ENCODE data around the gene COL5A1.

Gene COL5A1

DNA sequence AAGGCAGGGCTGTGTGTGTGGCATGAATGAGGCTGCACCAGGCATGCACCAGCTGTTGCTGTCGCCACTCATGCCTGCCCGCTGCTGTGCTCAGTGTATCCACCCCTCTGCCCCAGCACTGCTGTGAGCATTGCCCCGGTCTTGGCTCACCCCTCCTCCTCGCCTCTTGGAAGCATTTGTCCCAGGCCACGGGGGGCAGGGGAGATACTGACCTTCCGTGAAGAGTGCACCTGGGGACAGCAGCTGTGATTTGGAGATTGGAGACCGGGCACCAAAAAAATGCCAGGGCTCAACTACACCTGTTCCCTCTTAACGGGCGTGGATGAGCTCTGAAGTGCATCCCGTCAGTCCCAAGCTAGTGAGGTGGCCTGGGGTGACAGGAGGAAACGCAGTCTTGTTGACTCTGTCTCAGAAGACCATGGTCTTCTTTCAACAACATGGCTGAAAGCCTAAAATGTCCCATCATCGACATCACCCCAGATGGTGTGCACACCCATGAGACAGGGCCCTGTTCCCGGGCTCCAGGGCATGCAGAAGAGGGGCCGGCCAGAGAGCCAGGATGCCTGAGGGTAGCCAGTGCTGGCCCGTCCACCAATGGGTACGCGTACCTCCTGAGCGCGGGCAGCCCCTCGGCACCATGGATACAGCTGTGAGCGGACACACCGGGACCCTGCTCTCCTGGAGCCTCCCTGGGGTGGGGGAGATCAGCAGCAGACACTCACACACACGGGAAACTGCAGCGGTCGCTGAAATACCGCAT, 115.8 kb downstream of the COL5A1 start:
- in situ Hi-C loops (cut with HindIII; ENCODE audit: low sequenced_read_pairs), result no loop called here

DNA sequence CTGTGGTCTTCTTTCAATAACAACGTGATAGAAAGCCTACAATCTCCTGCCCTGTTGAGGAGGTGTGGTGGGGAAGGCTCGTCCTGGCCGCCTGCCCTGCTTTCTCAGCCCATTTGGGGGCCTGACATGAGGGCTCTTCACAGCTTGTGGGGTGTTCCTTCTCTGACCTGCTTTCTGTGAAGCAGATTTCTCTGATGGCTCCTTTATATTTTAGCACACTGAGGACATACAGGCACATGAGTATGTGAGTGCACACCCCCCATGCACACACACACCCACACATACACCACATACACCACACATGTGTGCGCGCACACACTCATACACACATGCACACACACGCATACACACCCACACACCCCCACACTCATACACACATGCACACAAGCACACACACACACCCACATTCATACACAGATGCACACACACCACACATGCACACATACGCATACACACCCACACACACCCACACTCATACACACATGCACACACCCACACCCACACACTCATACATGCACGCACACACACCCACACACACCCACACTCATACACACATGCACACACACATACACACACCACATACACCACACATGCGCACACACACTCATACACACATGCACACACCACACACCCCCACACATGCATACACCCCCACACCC, 117.5 kb downstream of the COL5A1 start:
- in situ Hi-C loops (cut with HindIII; ENCODE audit: low sequenced_read_pairs), result no loop called here

DNA sequence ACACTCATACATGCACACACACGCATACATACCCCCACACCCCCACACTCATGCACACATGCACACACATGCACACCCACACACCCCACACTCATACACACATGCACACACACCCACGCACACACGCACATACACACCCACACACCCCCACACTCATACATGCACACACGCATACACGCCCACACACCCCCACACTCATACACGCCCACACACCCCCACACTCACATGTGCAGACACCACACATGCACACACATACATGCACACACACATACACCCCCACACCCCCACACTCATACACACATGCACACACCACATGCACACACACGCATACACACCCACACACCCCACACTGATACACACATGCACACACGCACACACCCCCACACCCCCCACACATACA, 118.3 kb downstream of the COL5A1 start:
- in situ Hi-C loops (cut with HindIII; ENCODE audit: low sequenced_read_pairs), result no loop called here

DNA sequence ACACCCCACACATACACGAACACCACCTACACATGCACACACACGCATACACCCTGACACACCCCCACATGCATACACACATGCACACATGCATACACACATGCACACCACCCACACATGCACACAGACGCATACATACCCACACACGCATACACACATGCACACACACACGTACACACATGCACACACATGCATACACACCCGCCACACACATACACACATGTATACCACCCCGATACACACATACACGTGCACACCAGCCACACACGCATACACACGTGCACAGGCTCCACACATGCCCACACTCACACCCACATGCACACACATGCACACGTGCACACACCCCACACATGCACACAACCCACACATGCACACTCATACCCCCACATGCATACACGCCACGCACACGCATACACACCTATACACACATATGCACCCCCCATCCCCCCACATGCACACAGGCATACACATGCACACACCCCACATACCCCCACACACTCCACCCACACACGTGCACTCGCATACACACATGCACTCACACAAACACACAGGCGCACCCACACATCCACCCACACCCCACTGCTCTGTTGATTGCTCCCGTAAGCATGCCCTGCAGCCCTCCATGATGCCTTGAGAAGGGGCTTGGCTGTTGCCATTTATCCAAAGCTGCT, 119.3 kb downstream of the COL5A1 start:
- in situ Hi-C loops (cut with HindIII; ENCODE audit: low sequenced_read_pairs), result no loop called here

DNA sequence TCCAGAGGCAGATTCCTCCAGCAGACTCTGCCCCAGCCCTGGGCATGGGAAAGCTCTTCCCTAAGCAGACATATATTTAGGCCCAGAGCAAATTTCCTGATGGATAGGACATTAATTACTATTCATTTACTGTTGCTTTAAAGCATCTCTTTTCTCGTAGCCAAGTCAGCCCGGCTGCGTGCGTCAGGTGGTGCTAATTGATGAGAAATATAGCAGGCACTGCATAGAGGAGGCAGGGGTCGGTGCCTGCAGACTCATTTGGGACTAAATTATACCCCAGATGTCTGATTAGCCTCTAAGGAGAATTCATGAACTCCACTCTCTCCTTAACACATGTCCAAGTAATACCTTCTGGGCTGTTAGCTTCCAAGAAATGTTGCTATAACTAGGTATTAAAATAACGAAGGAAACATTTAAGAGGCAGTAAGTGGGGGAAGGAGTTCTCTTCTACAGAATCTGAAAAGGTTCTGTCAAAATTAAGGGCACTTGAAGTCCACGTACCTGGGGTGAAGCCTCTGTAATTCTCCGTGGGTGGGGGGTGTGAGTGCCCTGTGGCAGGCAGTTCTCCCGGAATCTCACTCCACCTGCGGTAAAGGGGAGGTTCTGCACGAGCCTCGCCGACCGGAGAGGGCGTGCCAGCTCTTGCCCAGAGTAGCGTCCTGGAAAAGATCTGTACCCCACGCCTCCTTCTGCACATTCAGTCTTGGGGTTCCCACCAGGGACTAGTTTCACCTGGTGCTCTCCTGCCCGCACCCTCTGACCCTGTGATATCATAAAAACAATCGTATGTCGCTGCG, 123.1 kb downstream of the COL5A1 start:
- in situ Hi-C loops (cut with HindIII; ENCODE audit: low sequenced_read_pairs), result no loop called here

DNA sequence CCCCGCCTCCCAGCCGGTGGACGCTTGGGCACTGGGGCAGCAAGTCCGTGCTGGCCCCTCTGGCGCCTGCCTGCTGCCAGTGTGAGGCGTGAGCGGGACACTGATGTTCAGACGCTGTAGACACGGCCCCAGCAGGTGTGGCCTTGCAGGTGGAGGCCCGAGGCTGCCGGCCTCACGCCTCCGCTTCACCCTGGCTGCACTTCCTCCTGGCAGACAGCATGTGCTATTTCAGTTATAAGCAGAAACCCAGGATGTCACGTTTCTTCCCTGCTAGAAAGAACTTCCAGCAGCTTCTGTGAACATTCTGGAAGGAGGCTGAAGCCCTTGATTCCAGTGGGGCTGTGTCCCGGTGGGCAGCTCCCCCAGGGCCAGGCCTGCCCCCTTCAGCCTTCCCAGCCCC, 124.2 kb downstream of the COL5A1 start:
- in situ Hi-C loops (cut with HindIII; ENCODE audit: low sequenced_read_pairs), result no loop called here

DNA sequence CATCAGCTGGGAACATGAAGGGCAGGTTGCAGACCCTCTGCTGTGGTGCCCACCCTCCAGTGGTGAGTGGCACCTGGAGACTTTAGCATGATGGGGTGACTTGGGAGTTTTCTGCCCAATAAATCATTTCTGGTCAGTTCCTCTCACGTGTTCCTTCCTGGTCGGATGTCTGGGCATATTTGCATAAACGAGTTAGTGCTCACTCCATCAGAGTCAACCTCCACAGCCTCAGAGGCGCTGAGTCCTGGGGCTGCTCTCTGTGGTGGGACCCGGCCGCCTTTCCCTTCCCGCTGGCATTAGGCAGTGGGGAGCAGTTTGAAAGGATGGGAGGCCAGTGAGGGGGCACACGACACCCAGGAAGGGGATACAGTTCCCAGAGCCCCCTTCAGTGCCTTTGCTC, 125.0 kb downstream of the COL5A1 start:
- in situ Hi-C loops (cut with HindIII; ENCODE audit: low sequenced_read_pairs), result no loop called here

DNA sequence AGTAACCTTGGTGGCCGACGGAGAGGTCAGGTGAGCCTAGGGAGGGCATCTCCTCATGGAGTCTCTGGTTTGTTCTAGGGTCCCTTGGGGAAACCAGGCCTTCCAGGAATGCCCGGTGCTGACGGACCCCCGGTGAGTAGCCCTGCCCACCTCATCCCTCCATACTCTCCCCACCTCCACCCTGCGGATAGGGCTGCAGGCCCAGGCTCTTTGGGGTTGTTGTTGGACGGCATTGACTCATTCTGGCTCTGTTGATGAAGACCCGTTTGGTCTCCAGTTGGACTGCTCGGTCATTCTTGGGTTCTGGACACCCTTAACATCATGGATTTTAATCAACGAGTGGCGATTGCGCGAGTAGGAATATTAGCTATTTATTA, 126.7 kb downstream of the COL5A1 start:
- in situ Hi-C loops (cut with HindIII; ENCODE audit: low sequenced_read_pairs), result no loop called here

DNA sequence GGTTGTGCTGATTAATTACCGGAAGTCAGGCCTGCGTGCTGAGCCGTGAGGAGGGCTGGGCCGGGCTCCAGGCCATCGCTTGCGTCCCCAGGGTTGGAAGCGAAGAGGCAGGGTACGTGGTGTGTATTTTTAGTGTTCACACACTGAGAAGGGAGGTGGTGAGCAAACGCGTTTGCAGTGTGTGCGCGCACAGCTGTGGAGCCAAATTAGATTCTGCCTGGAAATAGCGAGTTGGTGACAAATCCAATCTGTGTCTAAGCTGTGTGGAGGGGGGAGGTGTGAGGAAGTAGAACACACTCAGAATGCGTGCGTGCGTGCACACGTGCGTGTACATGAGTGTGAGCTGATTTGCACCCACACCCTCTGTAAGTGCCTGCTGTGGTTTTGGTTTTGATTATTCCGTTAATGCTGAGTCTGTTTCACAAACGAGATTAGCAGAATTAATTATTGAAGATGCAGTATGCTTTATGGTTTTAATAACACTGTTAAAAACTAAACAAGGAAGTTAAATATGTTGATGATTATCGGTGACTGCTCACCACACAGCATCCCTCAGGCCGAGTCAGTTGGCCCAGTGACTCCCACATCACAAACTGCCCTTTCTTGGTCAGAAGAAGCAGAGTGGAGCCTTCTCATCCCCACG, 127.2 kb downstream of the COL5A1 start:
- in situ Hi-C loops (cut with HindIII; ENCODE audit: low sequenced_read_pairs), result no loop called here

DNA sequence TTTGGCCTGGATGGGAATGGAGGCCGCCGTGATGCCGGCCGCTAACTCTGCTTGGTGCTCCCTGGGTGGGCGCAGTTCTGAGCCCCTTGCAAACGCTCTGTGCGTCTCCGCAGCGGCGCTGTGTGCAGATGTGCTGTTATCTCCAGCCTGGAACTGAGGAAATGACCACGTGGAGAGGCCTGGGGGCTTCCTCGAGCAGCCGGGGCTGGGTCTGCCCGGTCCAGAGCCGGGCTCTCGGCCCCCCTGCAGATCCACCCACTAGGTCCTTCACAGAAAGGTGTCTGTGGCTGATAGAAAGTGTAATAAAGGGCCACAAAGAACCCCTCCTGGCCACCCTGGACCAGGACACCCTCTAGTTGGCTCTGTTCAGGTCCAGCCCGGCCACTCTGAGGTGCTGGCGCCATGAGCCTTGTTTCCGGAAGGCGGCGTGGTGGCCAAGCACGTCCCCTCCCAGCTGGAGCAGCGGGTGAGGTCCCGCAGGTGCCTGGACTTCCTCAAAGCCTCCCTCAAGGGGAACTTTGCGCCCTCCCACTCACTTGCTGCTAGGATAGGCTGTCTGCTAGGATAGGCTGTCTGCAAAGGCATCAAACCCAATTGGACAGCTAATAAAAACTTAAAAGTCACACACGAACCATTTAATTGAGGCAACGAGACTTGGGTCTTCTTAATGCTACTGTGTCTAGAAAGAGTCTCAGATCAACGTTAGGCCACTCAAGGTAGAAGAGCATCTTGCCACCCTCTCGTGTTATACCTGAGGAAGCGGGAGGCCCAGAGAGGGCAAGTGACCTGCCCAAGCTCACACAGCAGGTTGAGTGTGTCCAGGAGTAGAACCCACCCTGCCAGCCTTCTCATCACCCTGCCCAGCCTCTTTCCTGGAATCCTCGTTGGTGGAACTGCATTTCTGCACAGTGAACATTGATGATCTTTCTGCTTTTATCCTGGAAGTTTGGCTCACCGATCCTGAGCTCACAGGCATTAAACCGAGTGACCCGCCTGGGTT, 129.7 kb downstream of the COL5A1 start:
- in situ Hi-C loops (cut with HindIII; ENCODE audit: low sequenced_read_pairs), result loop anchor here (10.0 kb wide), 1 partner anchor 326 kb away; no protein-coding TSS in a partner anchor

DNA sequence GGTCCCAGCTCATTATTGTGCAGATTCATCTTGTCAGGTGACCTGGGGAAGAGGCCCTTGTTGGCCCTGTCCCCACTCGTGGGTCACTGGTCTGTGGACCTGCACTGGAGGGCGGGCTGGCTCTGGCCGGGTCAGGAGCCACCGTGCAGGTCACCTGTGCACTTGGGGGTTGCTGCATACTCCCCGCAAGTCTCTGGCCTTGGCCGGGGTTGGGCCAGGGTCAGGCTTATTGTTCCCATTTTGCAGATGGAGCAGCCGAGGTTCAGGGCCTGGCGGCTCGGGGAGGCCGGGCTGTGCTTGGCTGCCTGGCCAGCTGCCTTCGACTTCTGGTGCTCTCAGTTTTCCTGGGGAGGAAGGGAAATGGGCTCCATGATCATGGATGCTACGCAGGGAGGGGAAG, 130.7 kb downstream of the COL5A1 start:
- in situ Hi-C loops (cut with HindIII; ENCODE audit: low sequenced_read_pairs), result loop anchor here (10.0 kb wide), 1 partner anchor 328 kb away; no protein-coding TSS in a partner anchor

DNA sequence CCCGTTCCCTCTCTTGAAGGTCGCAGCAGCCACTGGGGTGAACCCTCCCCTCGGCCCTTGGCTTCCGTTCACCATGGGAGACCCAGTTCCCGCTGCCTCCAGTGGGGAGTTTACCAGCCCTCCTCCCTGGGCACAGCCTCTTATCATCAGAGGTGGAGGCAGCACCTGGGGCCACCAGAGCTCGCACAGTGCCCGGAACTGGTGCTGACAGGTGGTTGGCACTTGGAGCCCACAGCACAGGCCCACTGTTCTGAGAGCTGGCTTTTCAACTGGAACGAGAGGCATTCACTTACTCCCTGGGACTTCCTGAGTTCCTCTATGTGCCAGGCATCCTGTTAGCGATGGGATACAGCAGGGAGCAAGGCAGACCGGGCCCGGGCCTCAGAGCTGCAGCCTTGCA, 132.2 kb downstream of the COL5A1 start:
- in situ Hi-C loops (cut with HindIII; ENCODE audit: low sequenced_read_pairs), result loop anchor here (10.0 kb wide), 1 partner anchor 329 kb away; no protein-coding TSS in a partner anchor

DNA sequence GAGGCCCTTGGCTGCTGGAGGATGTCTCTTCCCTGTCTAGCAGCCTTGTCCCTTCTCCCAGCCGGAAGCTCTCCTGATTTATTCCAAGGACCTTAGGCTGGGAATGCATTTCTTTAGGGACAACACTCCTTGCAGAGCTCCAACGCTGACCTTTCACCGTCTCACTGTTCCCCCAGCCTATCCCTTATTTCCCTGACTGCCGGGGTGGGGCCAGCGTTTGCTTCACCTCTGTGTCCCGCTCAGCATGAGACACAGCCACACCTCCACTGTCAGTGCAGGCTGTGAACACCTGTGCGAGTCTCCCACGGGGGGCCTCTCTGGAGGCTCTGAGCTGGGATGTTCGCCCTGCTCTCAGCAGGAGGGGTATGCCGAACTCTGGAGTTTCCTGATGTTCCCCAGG, 132.8 kb downstream of the COL5A1 start:
- in situ Hi-C loops (cut with HindIII; ENCODE audit: low sequenced_read_pairs), result loop anchor here (10.0 kb wide), 1 partner anchor 330 kb away; no protein-coding TSS in a partner anchor

DNA sequence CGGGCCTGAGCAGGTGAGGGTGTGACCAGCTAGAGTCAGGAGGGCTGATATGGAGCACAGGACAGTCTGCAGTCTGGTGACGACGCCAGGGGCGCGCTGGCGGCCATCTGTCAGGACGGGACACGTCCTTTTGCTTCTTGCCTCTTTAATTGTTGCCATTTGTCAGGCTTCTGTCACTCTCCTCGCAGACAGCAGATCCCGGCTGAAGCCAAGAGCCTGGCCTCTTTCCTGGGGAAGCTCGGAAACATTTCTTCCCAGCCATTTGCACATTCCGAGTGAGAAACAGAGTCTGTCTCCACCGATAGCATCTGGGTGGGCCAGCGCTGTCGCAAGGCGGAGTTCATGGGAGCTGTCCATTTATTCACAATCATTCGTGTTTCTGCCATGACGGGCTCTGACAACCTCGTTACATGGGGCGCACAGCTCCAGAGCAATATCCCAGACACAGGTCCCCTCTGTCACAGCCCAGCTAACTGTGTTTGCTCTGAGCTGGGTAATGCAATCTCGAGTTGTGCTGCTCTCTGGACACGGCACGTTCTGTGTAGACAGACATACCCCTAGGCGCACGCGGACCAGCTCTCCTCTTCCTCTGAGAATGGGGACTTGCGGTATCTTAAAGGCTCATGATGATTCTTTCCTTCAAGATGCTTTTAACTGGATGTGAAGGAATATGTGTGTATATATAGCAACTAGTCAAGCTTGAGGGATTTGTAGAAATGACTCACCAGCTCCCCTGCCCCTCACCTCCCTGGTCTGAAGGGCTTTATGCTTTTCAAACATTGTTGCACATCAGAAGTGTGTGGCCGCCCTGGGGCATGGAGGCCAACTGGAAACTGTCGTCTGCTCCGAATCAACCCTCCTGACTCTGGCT, 133.7 kb downstream of the COL5A1 start:
- in situ Hi-C loops (cut with HindIII; ENCODE audit: low sequenced_read_pairs), result loop anchor here (10.0 kb wide), 1 partner anchor 331 kb away; no protein-coding TSS in a partner anchor

DNA sequence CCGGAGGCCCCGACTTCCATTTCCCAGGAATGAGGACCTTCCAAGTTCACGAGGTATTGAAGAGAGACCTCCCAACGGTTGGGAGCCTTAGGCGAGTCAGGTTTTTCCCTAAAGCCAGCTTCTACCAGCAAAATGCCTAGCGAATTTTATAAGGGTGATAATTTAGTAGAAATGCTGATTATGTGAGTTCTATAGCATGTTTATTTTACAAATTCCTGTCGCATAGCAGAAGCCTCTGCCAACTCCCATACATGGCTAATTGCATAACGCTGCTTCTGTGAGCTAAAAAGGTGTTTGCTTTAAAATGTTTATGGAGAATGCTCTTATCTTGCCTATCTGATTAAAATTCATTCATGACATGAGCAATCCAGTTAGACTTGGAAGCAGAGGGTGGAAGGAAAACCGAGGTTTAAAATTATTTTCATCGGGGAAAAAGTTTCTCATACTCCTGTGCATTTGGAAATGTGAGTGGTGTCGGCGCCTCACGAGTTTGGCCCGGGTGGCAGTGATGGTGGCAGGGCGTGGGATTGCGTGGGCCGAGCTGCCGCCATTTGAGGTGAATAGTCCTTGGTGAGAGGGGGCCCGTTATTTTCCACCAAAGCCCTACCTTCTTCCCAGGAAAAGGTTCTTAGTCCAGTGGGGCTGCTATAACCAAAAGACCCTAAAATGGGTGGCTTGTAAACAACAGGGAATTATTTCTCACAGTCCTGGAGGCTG, 134.6 kb downstream of the COL5A1 start:
- in situ Hi-C loops (cut with HindIII; ENCODE audit: low sequenced_read_pairs), result loop anchor here (10.0 kb wide), 1 partner anchor 331 kb away; no protein-coding TSS in a partner anchor

DNA sequence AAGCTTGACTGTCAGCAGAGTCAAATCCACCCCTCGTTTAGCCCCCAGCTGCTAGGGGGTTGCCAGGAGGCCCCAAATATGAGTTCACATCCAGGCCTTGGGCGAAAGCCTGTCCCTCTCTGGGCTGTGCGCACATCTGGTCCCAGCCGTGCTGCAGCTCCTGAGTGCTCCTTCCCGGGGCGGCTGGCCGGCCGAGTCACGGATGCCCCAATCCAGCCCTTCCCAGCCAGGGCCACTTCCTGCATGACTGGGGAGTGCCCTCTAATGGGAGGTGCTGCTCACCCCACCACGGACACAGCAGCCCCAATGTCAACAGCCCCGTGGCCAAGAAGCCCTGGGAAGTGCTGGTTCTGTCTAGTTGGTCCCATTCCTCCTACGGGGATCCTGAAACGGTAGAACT, 135.6 kb downstream of the COL5A1 start:
- in situ Hi-C loops (cut with HindIII; ENCODE audit: low sequenced_read_pairs), result loop anchor here (10.0 kb wide), 1 partner anchor 332 kb away; no protein-coding TSS in a partner anchor

DNA sequence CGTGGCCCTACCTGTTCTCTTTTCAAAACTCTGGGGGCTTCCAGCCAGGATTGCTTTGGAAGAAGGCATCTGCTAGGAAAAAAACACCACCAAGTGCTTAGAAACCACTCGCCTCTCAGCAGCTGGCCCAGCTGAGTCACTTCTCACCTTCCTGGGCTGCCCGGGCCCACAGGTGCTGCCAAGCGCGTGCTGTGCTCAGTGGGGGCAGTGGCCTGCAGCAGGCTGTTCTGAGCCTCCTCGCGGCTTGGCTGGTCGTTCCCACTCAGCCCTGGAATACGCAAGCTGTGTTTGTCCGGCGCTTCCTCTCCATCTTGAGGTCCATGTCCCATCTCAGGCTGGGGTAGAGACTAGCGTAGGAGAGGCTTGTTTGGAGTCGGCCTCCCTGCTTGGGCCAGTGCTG, 136.6 kb downstream of the COL5A1 start:
- in situ Hi-C loops (cut with HindIII; ENCODE audit: low sequenced_read_pairs), result loop anchor here (10.0 kb wide), 1 partner anchor 333 kb away; no protein-coding TSS in a partner anchor

All from endothelial cell of hepatic sinusoid (primary cell).